SK-N-SH (cell line): ENCODE measurements around the gene CLEC16A. TPM values are rescaled to one million over a fixed set of nuclear protein-coding genes. Genes with fewer than 3 reads are reported as not detected.

ENCODE experiments used
- CTCF ChIA-PET: fragments of 300-600, 350-600 bp; formaldehyde crosslinking; extraction: SDS; loops from one replicate; lab custom pipeline; 2021; lab: Yijun Ruan, JAX
- POLR2A ChIA-PET: fragments of 350-600 bp; sonication (Branson Sonifier 250); formaldehyde crosslinking; extraction: SDS; loops from one replicate; lab custom pipeline; 2020; ENCODE audit warnings: antibody characterized with exemption, inconsistent platforms; lab: Yijun Ruan, JAX
- DNase-seq: peaks from one replicate; pipeline ENCODE4 v3.0.0; 2012
- H2AFZ ChIP-seq: fragments of 200-600 bp; sonication (generic); 2 replicates; pipeline ENCODE4 v1.8.1; 2016; ENCODE audit warnings: antibody characterized with exemption, mild to moderate bottlenecking, low read depth
- H3F3A ChIP-seq: fragments of 200-600 bp; sonication (generic); replicated peaks from 2 replicates; pipeline ENCODE3; 2016; ENCODE audit warnings: antibody characterized with exemption, mild to moderate bottlenecking; ENCODE audit not compliant: insufficient read depth
- H3K27ac ChIP-seq, 2 experiments: fragments of 200-500 bp in 1 of 2; fragments of 200-600 bp in 1 of 2; sonication (Bioruptor generic) in 1 of 2; sonication (generic), shearing (Covaris generic) in 1 of 2; 2 replicates each; pipeline versions ENCODE4 v1.5.1 to v1.6.1; 2014 to 2016; ENCODE audit warnings: low read depth in 2 of 2, inconsistent platforms in 1 of 2, low read length in 1 of 2, mild to moderate bottlenecking in 1 of 2, mixed read lengths in 1 of 2
- H3K27me3 ChIP-seq: fragments of 200-600 bp; sonication (generic), shearing (Covaris generic); 2 replicates; pipeline ENCODE4 v1.6.1; 2016; ENCODE audit warnings: mixed run types; ENCODE audit not compliant: insufficient read depth
- H3K36me3 ChIP-seq, 2 experiments: fragments of 200-500 bp in 1 of 2; fragments of 200-600 bp in 1 of 2; sonication (Bioruptor generic) in 1 of 2; sonication (generic) in 1 of 2; replicated peaks in 1 of 2; 2 replicates each; pipeline versions ENCODE3 to v1.5.1; 2014 to 2016; ENCODE audit warnings: low read length in 1 of 2, mild to moderate bottlenecking in 1 of 2; ENCODE audit not compliant: insufficient read depth in 2 of 2, control insufficient read depth in 1 of 2
- H3K4me1 ChIP-seq, 2 experiments: fragments of 200-500 bp in 1 of 2; fragments of 200-600 bp in 1 of 2; sonication (Bioruptor generic) in 1 of 2; sonication (generic), shearing (Covaris generic) in 1 of 2; 2 replicates each; pipeline versions ENCODE4 v1.5.1 to v1.6.1; 2014 to 2016; ENCODE audit warnings: low read depth in 1 of 2, low read length in 1 of 2, mixed run types in 1 of 2; ENCODE audit not compliant: insufficient read depth in 2 of 2, control insufficient read depth in 1 of 2
- H3K4me2 ChIP-seq: fragments of 200-600 bp; sonication (generic), shearing (Covaris generic); 2 replicates; pipeline ENCODE4 v1.6.1; 2017; ENCODE audit warnings: mixed run types
- H3K4me3 ChIP-seq, 2 experiments: fragments of 200-500 bp in 1 of 2; fragments of 200-600 bp in 1 of 2; sonication (Bioruptor generic) in 1 of 2; sonication (generic), shearing (Covaris generic) in 1 of 2; 2 replicates each; pipeline versions ENCODE4 v1.5.1 to v1.8.1; 2014 to 2016; ENCODE audit warnings: low read depth in 2 of 2, inconsistent platforms in 1 of 2, low read length in 1 of 2, mild to moderate bottlenecking in 1 of 2, mixed read lengths in 1 of 2, moderate library complexity in 1 of 2
- H3K79me2 ChIP-seq: fragments of 200-600 bp; sonication (generic); 2 replicates; pipeline ENCODE4 v1.8.1; 2017; ENCODE audit warnings: mild to moderate bottlenecking; ENCODE audit not compliant: insufficient read depth
- H3K9ac ChIP-seq: fragments of 200-600 bp; sonication (generic); 2 replicates; pipeline ENCODE4 v1.6.1; 2017; ENCODE audit warnings: mixed run types
- H3K9me2 ChIP-seq: fragments of 200-600 bp; sonication (generic); 2 replicates; pipeline ENCODE4 v1.6.1; 2017; ENCODE audit warnings: mixed run types
- H3K9me3 ChIP-seq: fragments of 200-600 bp; sonication (generic); 2 replicates; pipeline ENCODE4 v1.6.1; 2017; ENCODE audit warnings: mixed run types, mild to moderate bottlenecking, moderate library complexity
- H4K20me1 ChIP-seq: fragments of 200-600 bp; sonication (generic); 2 replicates; pipeline ENCODE4 v1.6.1; 2017; ENCODE audit warnings: mild to moderate bottlenecking, mixed run types; ENCODE audit not compliant: insufficient read depth
- EP300 ChIP-seq, 2 experiments: IDR thresholded peaks; 2 replicates each; pipeline versions ENCODE4 v1.4.0 to v1.6.1; 2012; ENCODE audit warnings: borderline replicate concordance in 1 of 2, low read depth in 1 of 2, low read length in 1 of 2
- IRF3 ChIP-seq: fragments of 150-350 bp; IDR thresholded peaks from 2 replicates; pipeline ENCODE4 v1.6.1; 2016; ENCODE audit warnings: mild to moderate bottlenecking, low read depth, low read length
- RCOR1 ChIP-seq: fragments of 150-350 bp; IDR thresholded peaks from 2 replicates; pipeline ENCODE4 v1.6.1; 2017; ENCODE audit warnings: antibody characterized with exemption, low read length
- REST ChIP-seq: IDR thresholded peaks from 2 replicates; pipeline ENCODE4 v1.6.1; 2012; ENCODE audit warnings: mild to moderate bottlenecking, low read depth, low read length, moderate library complexity
- RFX5 ChIP-seq: IDR thresholded peaks from 2 replicates; pipeline ENCODE4 v1.6.1; 2012; ENCODE audit warnings: mild to moderate bottlenecking, improper control_type of control experiment, low read length
- RXRA ChIP-seq: IDR thresholded peaks from 2 replicates; pipeline ENCODE4 v1.4.0; 2012; ENCODE audit warnings: low read depth, mild to moderate bottlenecking, borderline replicate concordance
- SMC3 ChIP-seq: IDR thresholded peaks from 2 replicates; pipeline ENCODE4 v1.6.1; 2012; ENCODE audit warnings: low read depth, low read length, improper control_type of control experiment
- ZBTB33 ChIP-seq: IDR thresholded peaks from 2 replicates; pipeline ENCODE4 v1.4.0; 2012; ENCODE audit warnings: low read depth, borderline replicate concordance
- WGBS: methylation state at CpG from one replicate; pipeline ENCODE4 v1.1.6; 2017; ENCODE audit warnings: low lambda C conversion rate; 5-methylcytosine and 5-hydroxymethylcytosine counted together
- polyA plus RNA-seq, 3 experiments: library from polyadenylated mRNA; depleted of rRNA; stranded (reverse); fragments of >200 nt; gene quantifications; 2 replicates each; pipeline ENCODE4 v1.2.3, GENCODE V29; 2012
- TF ChIP-seq, protein P1 (sequence below): fragments of 200-600 bp; sonication (generic); IDR thresholded peaks from 2 replicates; pipeline ENCODE4 v1.6.1; 2017; ENCODE audit warnings: antibody characterized with exemption, mild to moderate bottlenecking, moderate library complexity
- TF ChIP-seq, protein P2 (sequence below): fragments of 150-350 bp; IDR thresholded peaks from 2 replicates; pipeline ENCODE4 v1.6.1; 2017; ENCODE audit warnings: antibody characterized with exemption, low read length, low read depth, borderline replicate concordance
- TF ChIP-seq, protein P3 (sequence below): IDR thresholded peaks from 2 replicates; pipeline ENCODE4 v1.4.0; 2012; ENCODE audit warnings: low read depth

The CLEC16A gene
- polyA plus RNA-seq, 1 of the 3 experiments (the other 2 are of a cell fraction) = 13.7 TPM

GRCh38 chr16:11213799-11214198, 269.4 kb downstream of the CLEC16A start:
- 87% methylated on average over 7 of the region's 7 CpGs for WGBS
- Histone ChIP-seq H3K9me3 (no peaks in the 10 kb centered on the region; the same call in 1 of the 2 replicates), H3K79me2 (no peaks in the 10 kb centered on the region), H4K20me1 (no peaks in the 10 kb centered on the region), H3K4me3 (no peak overlapping the region), H3K36me3 (no peaks in the 10 kb centered on the region), H3K4me2 (no peak overlapping the region), H3K9me2 (no peaks in the 10 kb centered on the region), H3K27me3 (no peaks in the 10 kb centered on the region), H3K4me1 (peaks cover 0 to 3% of the 10 kb centered on the region in 2 experiments; a peak in 1 of 4 replicates), H3K9ac (no peak overlapping the region), H2AFZ (no peak overlapping the region), H3K27ac (no peak overlapping the region), H3F3A (no peaks in the 10 kb centered on the region)
- ChIA-PET POLR2A (interaction anchor here (1.0 kb wide), 1 partner anchor 145 kb away, joined by 3 read pairs; no protein-coding TSS in a partner anchor), CTCF (interaction anchor here (0.6 to 1.2 kb wide), 2 partner anchors 42 to 249 kb away, joined by 3 to 4 read pairs; partner anchors contain the start of gene SOCS1)
- DNase-seq = no peak
- TF ChIP-seq, protein P1, sequence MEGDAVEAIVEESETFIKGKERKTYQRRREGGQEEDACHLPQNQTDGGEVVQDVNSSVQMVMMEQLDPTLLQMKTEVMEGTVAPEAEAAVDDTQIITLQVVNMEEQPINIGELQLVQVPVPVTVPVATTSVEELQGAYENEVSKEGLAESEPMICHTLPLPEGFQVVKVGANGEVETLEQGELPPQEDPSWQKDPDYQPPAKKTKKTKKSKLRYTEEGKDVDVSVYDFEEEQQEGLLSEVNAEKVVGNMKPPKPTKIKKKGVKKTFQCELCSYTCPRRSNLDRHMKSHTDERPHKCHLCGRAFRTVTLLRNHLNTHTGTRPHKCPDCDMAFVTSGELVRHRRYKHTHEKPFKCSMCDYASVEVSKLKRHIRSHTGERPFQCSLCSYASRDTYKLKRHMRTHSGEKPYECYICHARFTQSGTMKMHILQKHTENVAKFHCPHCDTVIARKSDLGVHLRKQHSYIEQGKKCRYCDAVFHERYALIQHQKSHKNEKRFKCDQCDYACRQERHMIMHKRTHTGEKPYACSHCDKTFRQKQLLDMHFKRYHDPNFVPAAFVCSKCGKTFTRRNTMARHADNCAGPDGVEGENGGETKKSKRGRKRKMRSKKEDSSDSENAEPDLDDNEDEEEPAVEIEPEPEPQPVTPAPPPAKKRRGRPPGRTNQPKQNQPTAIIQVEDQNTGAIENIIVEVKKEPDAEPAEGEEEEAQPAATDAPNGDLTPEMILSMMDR = no peak
- TF ChIP-seq RCOR1 = no peak
- no peak for TF ChIP-seq RXRA
- TF ChIP-seq REST = no peak
- no peak for TF ChIP-seq ZBTB33
- TF ChIP-seq, protein P2, sequence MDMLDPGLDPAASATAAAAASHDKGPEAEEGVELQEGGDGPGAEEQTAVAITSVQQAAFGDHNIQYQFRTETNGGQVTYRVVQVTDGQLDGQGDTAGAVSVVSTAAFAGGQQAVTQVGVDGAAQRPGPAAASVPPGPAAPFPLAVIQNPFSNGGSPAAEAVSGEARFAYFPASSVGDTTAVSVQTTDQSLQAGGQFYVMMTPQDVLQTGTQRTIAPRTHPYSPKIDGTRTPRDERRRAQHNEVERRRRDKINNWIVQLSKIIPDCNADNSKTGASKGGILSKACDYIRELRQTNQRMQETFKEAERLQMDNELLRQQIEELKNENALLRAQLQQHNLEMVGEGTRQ = no peak
- TF ChIP-seq SMC3 = no peak
- no peak for TF ChIP-seq RFX5
- TF ChIP-seq, protein P3, sequence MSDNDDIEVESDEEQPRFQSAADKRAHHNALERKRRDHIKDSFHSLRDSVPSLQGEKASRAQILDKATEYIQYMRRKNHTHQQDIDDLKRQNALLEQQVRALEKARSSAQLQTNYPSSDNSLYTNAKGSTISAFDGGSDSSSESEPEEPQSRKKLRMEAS = no peak
- no peak for TF ChIP-seq EP300 (IDR thresholded peaks at IDR 0.05; ENCODE audit: borderline replicate concordance in 1 of 2, low read depth in 1 of 2, low read length in 1 of 2)
- no peak for TF ChIP-seq IRF3
